Measurements from ENCODE around the gene SLC13A1. TPM values are rescaled to one million over a fixed set of nuclear protein-coding genes. Genes with fewer than 3 reads are reported as not detected.
A peak's percentile ranks its signal among the peaks of the same experiment; 100 is the strongest.

The SLC13A1 gene
- total RNA-seq, 2 experiments from 2014 or later, result not detected

DNA sequence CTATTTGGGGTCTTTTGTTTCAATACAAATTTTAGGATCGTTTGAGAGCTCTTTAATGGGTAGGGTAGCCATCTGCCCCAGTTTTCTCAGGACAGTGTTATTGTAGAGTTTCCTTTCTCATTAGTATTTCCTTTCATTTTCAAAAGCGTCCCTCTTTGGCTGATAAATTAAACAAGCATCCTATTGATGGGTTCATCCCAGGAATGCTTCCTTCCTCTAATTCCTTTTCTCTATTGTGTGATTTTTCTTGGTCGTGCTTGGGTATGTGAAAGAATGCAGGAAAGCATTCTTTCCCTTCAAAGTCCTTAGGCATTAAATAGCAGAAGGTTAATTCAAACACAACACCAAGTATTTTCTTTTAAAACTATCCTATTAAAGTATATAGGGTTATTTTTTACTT lies 14.0 kb downstream of the SLC13A1 start:
- intact Hi-C loops (cut with micrococcal nuclease), result no loop called here
- peaks cover 6% of the 10 kb centered on the region for H3K9me3 Mint-ChIP-seq
- no peaks in the 10 kb centered on the region for H3K4me1 Mint-ChIP-seq (ENCODE audit: low read depth)
- DNase-seq, result no peak
- no peaks in the 10 kb centered on the region for H3K27me3 Mint-ChIP-seq (ENCODE audit: low read depth)
- CTCF ChIA-PET, result no interaction called here
- no peaks in the 10 kb centered on the region for H3K36me3 Mint-ChIP-seq (ENCODE audit: low read depth)
- H3K4me3 Mint-ChIP-seq, result no peak overlapping the region
- no peak overlapping the region for H3K27ac Mint-ChIP-seq

DNA sequence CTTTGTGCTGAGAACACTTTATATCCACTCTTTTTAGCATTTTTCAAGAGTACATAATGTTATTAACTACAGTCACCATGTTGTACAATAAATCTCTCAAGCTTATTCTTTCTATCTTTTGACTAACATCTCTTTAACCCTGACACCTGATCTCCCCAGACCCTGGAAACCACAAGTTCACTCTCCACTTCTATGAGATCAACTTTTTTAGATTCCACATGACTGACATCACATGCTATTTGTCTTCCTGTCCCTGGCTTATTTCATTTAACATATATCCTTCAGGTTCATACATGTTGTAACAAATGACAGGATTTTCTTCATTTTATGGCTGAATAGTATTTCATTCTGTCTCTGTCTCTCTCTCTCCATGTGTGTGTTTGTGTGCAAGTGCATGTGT lies 15.5 kb downstream of the SLC13A1 start:
- peaks cover 9% of the 10 kb centered on the region for H3K9me3 Mint-ChIP-seq
- DNase-seq, result no peak
- no peaks in the 10 kb centered on the region for H3K27me3 Mint-ChIP-seq (ENCODE audit: low read depth)
- intact Hi-C loops (cut with micrococcal nuclease), result no loop called here
- no peaks in the 10 kb centered on the region for H3K4me1 Mint-ChIP-seq (ENCODE audit: low read depth)
- no peak overlapping the region for H3K4me3 Mint-ChIP-seq
- CTCF ChIA-PET, result no interaction called here
- no peaks in the 10 kb centered on the region for H3K36me3 Mint-ChIP-seq (ENCODE audit: low read depth)
- no peak overlapping the region for H3K27ac Mint-ChIP-seq

DNA sequence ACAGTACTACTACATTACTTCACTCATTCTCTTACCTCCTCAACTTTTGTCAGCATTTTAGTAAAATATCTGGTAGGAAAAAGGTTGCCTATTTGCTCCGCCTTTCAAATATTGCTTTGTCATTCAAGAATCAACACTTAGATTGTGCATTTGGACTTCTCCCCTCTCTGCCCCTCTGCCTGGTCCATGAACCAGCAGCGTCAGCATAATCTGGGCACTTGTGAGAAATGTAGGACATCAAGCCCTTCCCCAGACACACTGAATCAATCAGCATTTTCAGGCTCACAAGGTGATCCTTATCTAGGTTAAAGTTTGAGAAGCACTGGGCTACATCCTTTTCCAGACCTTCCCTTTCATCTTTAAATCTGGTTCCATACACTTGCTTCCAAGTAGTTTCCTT lies 16.3 kb downstream of the SLC13A1 start:
- Mint-ChIP-seq H3K4me1 (ENCODE audit: low read depth) (no peaks in the 10 kb centered on the region), H3K9me3 (peaks cover 9% of the 10 kb centered on the region), H3K27ac (no peak overlapping the region), H3K4me3 (no peak overlapping the region), H3K27me3 (ENCODE audit: low read depth) (no peaks in the 10 kb centered on the region), H3K36me3 (ENCODE audit: low read depth) (no peaks in the 10 kb centered on the region)
- intact Hi-C loops (cut with micrococcal nuclease), result no loop called here
- CTCF ChIA-PET, result no interaction called here
- no peak for DNase-seq

DNA sequence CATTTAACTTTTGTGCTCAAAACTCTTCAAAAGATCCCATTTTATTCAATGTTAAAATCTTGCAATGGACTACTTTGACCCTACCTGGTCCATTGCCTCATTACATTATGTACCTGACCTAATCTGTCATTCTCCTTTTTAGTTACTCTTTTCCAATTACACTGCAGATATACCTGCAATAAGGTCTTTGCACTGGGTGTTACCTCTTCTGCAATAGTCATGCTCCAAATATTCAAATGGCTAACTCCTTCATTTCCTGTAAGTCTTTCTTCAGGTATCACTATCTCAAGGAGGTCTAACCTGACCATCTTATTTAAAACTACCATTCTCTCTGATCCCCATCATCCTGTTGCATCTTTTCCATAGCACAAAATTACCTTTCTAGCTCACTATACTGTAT lies 22.3 kb downstream of the SLC13A1 start:
- no peak for DNase-seq
- H3K36me3 Mint-ChIP-seq (ENCODE audit: low read depth), result no peaks in the 10 kb centered on the region
- no peak overlapping the region for H3K4me3 Mint-ChIP-seq
- CTCF ChIA-PET, result no interaction called here
- no peak overlapping the region for H3K27ac Mint-ChIP-seq
- peaks cover 3% of the 10 kb centered on the region for H3K9me3 Mint-ChIP-seq
- intact Hi-C loops (cut with micrococcal nuclease), result no loop called here
- H3K27me3 Mint-ChIP-seq (ENCODE audit: low read depth), result no peaks in the 10 kb centered on the region
- no peaks in the 10 kb centered on the region for H3K4me1 Mint-ChIP-seq (ENCODE audit: low read depth)

DNA sequence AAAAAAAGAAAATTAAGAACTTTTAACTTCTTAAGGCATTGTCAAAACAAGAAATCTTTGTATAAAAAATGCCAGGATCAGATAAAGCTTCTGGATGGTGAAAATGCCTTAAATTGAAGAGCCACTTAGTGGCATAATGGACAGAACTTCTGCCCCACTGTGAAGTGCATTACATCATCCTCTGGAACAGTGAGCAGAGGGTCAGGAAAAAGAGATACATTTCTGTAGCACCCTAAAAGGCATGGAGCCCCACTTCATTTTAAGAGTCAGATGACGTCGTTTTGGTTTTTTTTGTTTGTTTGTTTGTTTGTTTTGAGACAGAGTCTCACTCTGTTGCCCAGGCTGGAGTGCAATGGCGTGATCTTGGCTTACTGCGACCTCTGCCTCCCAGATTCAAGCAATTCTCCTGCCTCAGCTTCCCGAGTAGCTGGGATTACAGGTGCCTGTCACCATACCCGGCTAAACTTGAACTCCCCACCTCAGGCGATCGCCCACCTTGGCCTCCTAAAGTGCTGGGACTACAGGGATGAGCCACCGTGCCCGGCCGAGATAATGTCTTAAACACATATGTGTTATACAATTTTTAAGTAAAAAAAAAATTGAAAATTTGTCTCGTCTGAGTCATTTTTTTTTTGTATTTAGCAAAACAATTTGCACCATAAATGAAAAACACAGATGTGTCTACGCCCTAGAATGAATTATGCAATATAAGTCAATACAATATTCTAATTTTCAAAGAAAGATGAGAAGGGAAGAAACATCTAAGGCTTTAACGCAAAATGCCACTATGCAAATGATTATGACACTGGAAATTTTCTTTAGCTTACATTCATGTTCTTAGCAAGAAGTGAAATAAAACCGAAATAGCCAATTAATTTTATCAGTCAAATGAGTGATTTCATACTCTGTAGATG lies 29.2 kb downstream of the SLC13A1 start:
- CTCF ChIA-PET, result no interaction called here
- Mint-ChIP-seq H3K4me3 (no peak overlapping the region), H3K27ac (no peak overlapping the region), H3K4me1 (ENCODE audit: low read depth) (no peaks in the 10 kb centered on the region), H3K27me3 (ENCODE audit: low read depth) (no peaks in the 10 kb centered on the region), H3K36me3 (ENCODE audit: low read depth) (no peaks in the 10 kb centered on the region), H3K9me3 (no peaks in the 10 kb centered on the region)
- DNase-seq, result no peak
- intact Hi-C loops (cut with micrococcal nuclease), result no loop called here

DNA sequence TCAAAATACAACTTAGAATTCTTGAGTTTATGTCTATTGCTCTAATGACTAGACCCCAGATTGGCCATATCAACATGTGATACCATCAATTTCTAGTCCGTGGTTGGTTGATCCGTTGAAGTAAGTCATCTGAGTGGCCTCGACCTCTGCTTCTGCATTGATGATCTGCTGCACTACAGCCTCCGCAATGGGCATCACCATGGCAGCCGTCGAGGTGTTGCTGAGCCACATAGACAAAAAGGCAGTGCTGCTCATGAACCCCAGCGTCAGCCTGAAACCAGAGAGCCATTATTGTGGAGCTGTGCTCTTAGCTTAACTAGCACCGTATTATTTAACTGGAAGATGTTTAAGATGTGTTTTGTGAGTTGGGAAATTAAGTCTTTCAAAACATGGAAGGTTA lies 30.7 kb downstream of the SLC13A1 start:
- DNase-seq, result no peak
- no peaks in the 10 kb centered on the region for H3K27me3 Mint-ChIP-seq (ENCODE audit: low read depth)
- H3K9me3 Mint-ChIP-seq, result no peaks in the 10 kb centered on the region
- CTCF ChIA-PET, result no interaction called here
- no peaks in the 10 kb centered on the region for H3K36me3 Mint-ChIP-seq (ENCODE audit: low read depth)
- intact Hi-C loops (cut with micrococcal nuclease), result no loop called here
- H3K4me3 Mint-ChIP-seq, result no peak overlapping the region
- no peak overlapping the region for H3K27ac Mint-ChIP-seq
- H3K4me1 Mint-ChIP-seq (ENCODE audit: low read depth), result no peaks in the 10 kb centered on the region

DNA sequence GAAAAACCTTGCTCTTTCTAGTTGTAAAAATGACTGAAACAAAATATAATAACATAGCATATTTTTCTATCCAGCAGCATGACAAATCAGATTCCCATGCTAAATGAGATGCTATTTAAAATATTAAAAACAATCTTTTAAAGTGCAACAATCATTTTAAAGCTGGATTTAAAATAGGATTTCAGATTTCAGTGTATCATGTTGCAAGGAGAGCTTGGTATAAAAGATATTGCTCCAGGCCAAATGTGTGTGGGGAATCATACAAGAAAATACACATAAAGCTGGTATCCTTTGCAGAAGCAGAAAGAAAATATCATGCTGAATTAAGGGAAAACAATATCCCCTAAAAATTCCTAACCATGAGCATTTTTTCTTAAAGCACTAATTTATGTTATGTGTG lies 42.2 kb downstream of the SLC13A1 start:
- no peaks in the 10 kb centered on the region for H3K4me1 Mint-ChIP-seq (ENCODE audit: low read depth)

DNA sequence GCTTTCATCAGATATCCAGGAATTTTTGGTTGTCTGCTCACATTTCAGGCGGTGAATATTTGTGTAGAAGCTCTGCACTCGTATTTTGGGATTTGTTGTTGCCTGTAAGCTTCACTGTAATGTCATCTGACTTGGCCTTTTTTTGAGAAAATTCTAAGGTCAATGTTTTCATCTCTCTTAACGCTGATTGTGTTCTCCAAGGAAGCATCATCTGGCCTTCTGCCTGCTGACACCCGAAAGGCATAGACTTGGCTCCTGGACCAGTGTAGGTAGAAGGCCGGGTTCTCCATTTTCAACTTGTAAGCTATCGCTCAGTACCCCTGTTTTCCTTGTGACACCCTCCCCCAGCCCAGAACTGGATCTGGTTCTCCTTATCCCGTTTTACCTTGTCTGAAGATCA lies 44.2 kb downstream of the SLC13A1 start:
- no peak overlapping the region for H3K4me3 Mint-ChIP-seq
- no peaks in the 10 kb centered on the region for H3K4me1 Mint-ChIP-seq (ENCODE audit: low read depth)
- no peak overlapping the region for H3K27ac Mint-ChIP-seq
- H3K27me3 Mint-ChIP-seq (ENCODE audit: low read depth), result no peaks in the 10 kb centered on the region
- no peaks in the 10 kb centered on the region for H3K9me3 Mint-ChIP-seq
- intact Hi-C loops (cut with micrococcal nuclease), result loop anchor here (2.0 to 10.0 kb wide), 2 partner anchors 209 to 353 kb away; no protein-coding TSS in a partner anchor
- CTCF ChIA-PET, result interaction anchor here (0.6 to 1.4 kb wide), 2 partner anchors 13 to 537 kb away, joined by 4 to 6 read pairs; no protein-coding TSS in a partner anchor
- no peak for DNase-seq
- no peaks in the 10 kb centered on the region for H3K36me3 Mint-ChIP-seq (ENCODE audit: low read depth)

More for the DNA sequence above, 42.2 kb downstream of the SLC13A1 start:
- DNase-seq, result no peak
- Mint-ChIP-seq H3K27ac (no peak overlapping the region), H3K36me3 (ENCODE audit: low read depth) (no peaks in the 10 kb centered on the region), H3K9me3 (no peaks in the 10 kb centered on the region), H3K27me3 (ENCODE audit: low read depth) (no peaks in the 10 kb centered on the region), H3K4me3 (no peak overlapping the region)
- CTCF ChIA-PET, result no interaction called here
- intact Hi-C loops (cut with micrococcal nuclease), result loop anchor here (10.0 kb wide), 1 partner anchor 207 kb away; no protein-coding TSS in a partner anchor

DNA sequence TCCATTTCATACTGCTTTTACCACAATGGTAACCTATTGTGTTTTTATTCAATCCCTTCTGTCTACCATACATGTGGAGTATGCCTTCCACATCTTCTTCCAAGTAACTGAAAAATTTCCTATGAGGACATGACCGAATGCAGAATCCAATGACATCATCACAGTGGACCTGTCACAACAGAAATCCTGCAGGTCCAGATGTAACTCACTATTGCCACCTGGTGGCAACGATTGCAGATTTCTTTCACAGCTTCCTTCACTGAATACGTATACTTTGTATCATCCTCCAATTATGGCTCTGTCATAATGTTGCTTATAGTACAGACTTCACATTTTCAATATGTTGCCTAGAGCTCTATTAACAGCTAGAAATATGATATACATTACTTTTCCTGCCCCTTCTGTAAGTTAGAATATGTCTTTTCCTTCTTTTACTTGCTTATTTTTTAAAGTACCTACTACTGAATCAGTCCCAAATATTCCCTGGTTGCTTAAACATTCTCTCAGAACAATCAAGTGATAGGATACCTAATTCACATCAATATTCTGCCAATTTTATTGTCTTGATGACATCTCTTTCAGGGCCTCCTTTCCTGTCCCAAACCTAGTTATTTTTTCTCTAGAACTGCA lies 45.4 kb downstream of the SLC13A1 start:
- Mint-ChIP-seq H3K27ac (no peak overlapping the region), H3K4me3 (no peak overlapping the region), H3K9me3 (no peaks in the 10 kb centered on the region), H3K4me1 (ENCODE audit: low read depth) (no peaks in the 10 kb centered on the region), H3K36me3 (ENCODE audit: low read depth) (no peaks in the 10 kb centered on the region), H3K27me3 (ENCODE audit: low read depth) (no peaks in the 10 kb centered on the region)
- intact Hi-C loops (cut with micrococcal nuclease), result loop anchor here (1.0 to 10.0 kb wide), 4 partner anchors 210 to 1062 kb away; partner anchors contain the start of gene CADPS2
- peak; percentile 66 for DNase-seq
- CTCF ChIA-PET, result interaction anchor here (0.6 to 1.5 kb wide), 3 partner anchors 12 to 587 kb away, joined by 3 to 4 read pairs (median 3); no protein-coding TSS in a partner anchor

DNA sequence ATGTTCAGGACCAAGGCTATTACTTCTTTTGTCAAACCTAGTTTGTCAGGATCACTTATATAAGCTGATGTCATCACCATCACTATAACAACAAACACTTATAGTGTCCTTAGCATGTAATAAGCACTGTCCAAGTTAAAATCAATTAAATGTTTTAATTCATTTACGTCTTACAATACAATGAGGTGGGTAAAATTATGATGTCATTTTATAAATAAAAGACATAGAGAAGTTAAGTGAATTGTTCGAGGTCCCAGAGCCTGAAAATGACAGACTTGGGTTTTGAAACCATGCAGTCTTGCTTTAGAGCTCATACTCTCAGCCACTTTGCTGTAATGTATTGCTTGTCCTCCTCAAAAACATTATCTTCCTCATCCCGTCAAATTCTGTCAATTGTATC lies 48.3 kb downstream of the SLC13A1 start:
- CTCF ChIA-PET, result no interaction called here
- intact Hi-C loops (cut with micrococcal nuclease), result loop anchor here (5.0 to 10.0 kb wide), 2 partner anchors 213 to 1059 kb away; no protein-coding TSS in a partner anchor

DNA sequence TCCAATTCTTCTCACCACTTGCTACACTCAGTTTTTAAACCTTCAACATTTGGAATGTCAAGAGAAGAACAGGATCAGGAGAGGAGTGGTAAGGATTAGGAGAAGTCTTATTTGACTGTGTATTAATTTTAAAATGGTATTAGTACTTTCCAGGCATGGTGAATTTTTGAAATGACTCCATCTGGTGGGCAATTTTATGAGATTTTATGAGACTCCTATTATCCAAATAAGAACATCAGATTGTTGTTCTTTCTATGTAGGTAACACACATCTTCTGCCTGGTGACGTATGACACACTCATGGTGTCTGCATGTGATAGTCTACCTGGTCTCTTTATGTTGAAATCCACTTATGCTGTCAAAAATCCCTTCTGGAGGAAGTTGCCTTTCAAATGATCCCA lies 51.0 kb downstream of the SLC13A1 start:
- Mint-ChIP-seq H3K9me3 (no peaks in the 10 kb centered on the region), H3K27ac (no peak overlapping the region), H3K27me3 (ENCODE audit: low read depth) (no peaks in the 10 kb centered on the region), H3K4me1 (ENCODE audit: low read depth) (no peaks in the 10 kb centered on the region), H3K4me3 (no peak overlapping the region), H3K36me3 (ENCODE audit: low read depth) (no peaks in the 10 kb centered on the region)
- intact Hi-C loops (cut with micrococcal nuclease), result no loop called here
- DNase-seq, result no peak
- CTCF ChIA-PET, result no interaction called here

More for the DNA sequence above, 48.3 kb downstream of the SLC13A1 start:
- DNase-seq, result no peak
- H3K4me3 Mint-ChIP-seq, result no peak overlapping the region
- H3K9me3 Mint-ChIP-seq, result no peaks in the 10 kb centered on the region
- no peaks in the 10 kb centered on the region for H3K4me1 Mint-ChIP-seq (ENCODE audit: low read depth)
- H3K36me3 Mint-ChIP-seq (ENCODE audit: low read depth), result no peaks in the 10 kb centered on the region
- H3K27me3 Mint-ChIP-seq (ENCODE audit: low read depth), result no peaks in the 10 kb centered on the region
- no peak overlapping the region for H3K27ac Mint-ChIP-seq

DNA sequence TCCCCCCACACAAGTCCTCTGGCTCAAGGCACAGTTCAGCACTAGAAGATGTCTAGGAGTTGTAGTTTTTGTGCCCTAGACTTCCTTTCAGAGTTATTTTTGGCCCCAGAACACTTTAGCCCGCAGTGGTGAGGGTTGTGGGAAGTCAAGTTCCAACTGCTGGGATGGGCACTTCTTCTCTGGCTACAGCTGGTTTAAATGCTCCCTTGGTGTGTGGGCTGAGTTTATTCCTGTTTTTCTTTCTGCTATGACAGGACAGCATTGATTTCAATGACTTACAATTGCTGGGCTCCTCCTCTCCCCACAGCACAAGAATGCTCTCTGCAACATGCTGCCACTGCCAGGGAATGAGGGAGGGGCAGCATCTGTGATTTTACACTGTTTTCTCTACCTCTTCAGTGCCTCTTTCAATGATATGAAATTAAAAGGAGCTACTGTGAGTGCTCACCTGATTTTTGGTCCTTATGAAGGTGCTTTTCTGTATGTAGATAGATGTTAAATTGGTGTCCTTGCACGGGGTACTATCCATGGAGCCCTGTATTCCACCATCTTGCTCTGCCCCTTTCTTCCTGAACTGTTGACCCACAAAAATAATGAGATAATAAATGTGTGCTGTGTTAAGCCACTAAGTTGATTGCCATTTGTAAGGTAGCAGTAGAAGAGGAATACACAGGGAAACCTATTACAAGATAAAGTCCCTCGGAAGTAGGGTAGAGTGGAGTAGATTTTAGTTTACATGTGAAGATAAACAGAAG lies 56.3 kb downstream of the SLC13A1 start:
- CTCF ChIA-PET, result interaction anchor here (1.7 kb wide), 1 partner anchor 11 kb away, joined by 4 read pairs; no protein-coding TSS in a partner anchor

More for the DNA sequence above, 56.3 kb downstream of the SLC13A1 start:
- intact Hi-C loops (cut with micrococcal nuclease), result no loop called here
- H3K9me3 Mint-ChIP-seq, result no peaks in the 10 kb centered on the region
- H3K4me3 Mint-ChIP-seq, result no peak overlapping the region
- H3K27ac Mint-ChIP-seq, result no peak overlapping the region
- no peaks in the 10 kb centered on the region for H3K36me3 Mint-ChIP-seq (ENCODE audit: low read depth)
- H3K4me1 Mint-ChIP-seq (ENCODE audit: low read depth), result no peaks in the 10 kb centered on the region
- H3K27me3 Mint-ChIP-seq (ENCODE audit: low read depth), result no peaks in the 10 kb centered on the region
- DNase-seq, result no peak
